DND-41 (cell line): Measurements from ENCODE around the gene IFNA6.
"Not testable (repeated sequence)": the region's sequence is repeated elsewhere in the genome, so short reads cannot be mapped to it uniquely, and the experiment has no call there.

Experiments used
- ATAC-seq: fragments of 200-7000 bp; cut with Tn5 transposase; 3 replicates; pipeline ENCODE4 v1.9.1; 2021; ENCODE audit warnings: low read depth; ENCODE audit not compliant: insufficient read depth
- DNase-seq: peaks from one replicate; pipeline ENCODE4 v3.0.0-alpha.2; 2020
- H2AFZ ChIP-seq: 2 replicates; pipeline ENCODE4 v1.6.0; 2012; ENCODE audit warnings: low read depth, low read length
- H3K27ac ChIP-seq: 2 replicates; pipeline ENCODE4 v1.5.1; 2012; ENCODE audit warnings: low read length, inconsistent platforms
- H3K27me3 ChIP-seq: fragments of 200-600 bp; sonication (generic); 2 replicates; pipeline ENCODE4 v1.6.0; 2012; ENCODE audit warnings: low read length, mild to moderate bottlenecking, inconsistent platforms; ENCODE audit not compliant: insufficient read depth, poor library complexity
- H3K36me3 ChIP-seq: 2 replicates; pipeline ENCODE4 v1.5.1; 2012; ENCODE audit warnings: low read length, inconsistent platforms; ENCODE audit not compliant: insufficient read depth
- H3K4me1 ChIP-seq: 2 replicates; pipeline ENCODE4 v1.5.1; 2012; ENCODE audit warnings: mild to moderate bottlenecking, low read length; ENCODE audit not compliant: insufficient read depth
- H3K4me2 ChIP-seq: 2 replicates; pipeline ENCODE4 v1.6.0; 2012; ENCODE audit warnings: mild to moderate bottlenecking, moderate library complexity, low read length, inconsistent platforms; ENCODE audit not compliant: insufficient read depth
- H3K4me3 ChIP-seq, 2 experiments: fragments of 200-600 bp in 1 of 2; shearing (Covaris generic) in 1 of 2; 2 replicates each; pipeline ENCODE4 v1.5.1; 2012 to 2016; ENCODE audit warnings: inconsistent platforms in 2 of 2, low read length in 2 of 2, mild to moderate bottlenecking in 2 of 2, low read depth in 1 of 2, moderate library complexity in 1 of 2
- H3K79me2 ChIP-seq: 2 replicates; pipeline ENCODE4 v1.6.0; 2012; ENCODE audit warnings: low read length, inconsistent platforms; ENCODE audit not compliant: insufficient read depth
- H3K9ac ChIP-seq: 2 replicates; pipeline ENCODE4 v1.6.0; 2012; ENCODE audit warnings: low read depth, mild to moderate bottlenecking, inconsistent platforms, low read length, moderate library complexity
- H3K9me3 ChIP-seq: 2 replicates; pipeline ENCODE4 v1.5.1; 2012; ENCODE audit warnings: low read length, moderate library complexity, mild to moderate bottlenecking, inconsistent platforms; ENCODE audit not compliant: insufficient read depth, severe bottlenecking
- H4K20me1 ChIP-seq: 2 replicates; pipeline ENCODE4 v1.6.0; 2012; ENCODE audit warnings: low read length; ENCODE audit not compliant: insufficient read depth
- EZH2 ChIP-seq: IDR thresholded peaks from 3 replicates; pipeline ENCODE4 v1.6.1; 2012; ENCODE audit warnings: borderline replicate concordance, low read depth, mild to moderate bottlenecking, moderate library complexity, low read length, inconsistent platforms; ENCODE audit not compliant: severe bottlenecking
- TF ChIP-seq, protein P1 (sequence below): IDR thresholded peaks from 2 replicates; pipeline ENCODE4 v1.5.1; 2012; ENCODE audit warnings: borderline replicate concordance, low read length, moderate library complexity, mild to moderate bottlenecking; ENCODE audit not compliant: poor library complexity, severe bottlenecking; ENCODE audit errors: extremely low read depth

Gene IFNA6

GRCh38 chr9:21383627-21384026, 32.9 kb upstream of the IFNA6 start:
- ATAC-seq: peak; percentile 68
- H3K4me1 ChIP-seq: no peaks in the 10 kb centered on the region; the same call in 1 of the 2 replicates
- no peaks in the 10 kb centered on the region for H3K9me3 ChIP-seq
- peaks cover 14% of the 10 kb centered on the region for H3K27me3 ChIP-seq
- H3K4me2 ChIP-seq: no peak overlapping the region
- H3K36me3 ChIP-seq: no peaks in the 10 kb centered on the region
- TF ChIP-seq, protein P1, sequence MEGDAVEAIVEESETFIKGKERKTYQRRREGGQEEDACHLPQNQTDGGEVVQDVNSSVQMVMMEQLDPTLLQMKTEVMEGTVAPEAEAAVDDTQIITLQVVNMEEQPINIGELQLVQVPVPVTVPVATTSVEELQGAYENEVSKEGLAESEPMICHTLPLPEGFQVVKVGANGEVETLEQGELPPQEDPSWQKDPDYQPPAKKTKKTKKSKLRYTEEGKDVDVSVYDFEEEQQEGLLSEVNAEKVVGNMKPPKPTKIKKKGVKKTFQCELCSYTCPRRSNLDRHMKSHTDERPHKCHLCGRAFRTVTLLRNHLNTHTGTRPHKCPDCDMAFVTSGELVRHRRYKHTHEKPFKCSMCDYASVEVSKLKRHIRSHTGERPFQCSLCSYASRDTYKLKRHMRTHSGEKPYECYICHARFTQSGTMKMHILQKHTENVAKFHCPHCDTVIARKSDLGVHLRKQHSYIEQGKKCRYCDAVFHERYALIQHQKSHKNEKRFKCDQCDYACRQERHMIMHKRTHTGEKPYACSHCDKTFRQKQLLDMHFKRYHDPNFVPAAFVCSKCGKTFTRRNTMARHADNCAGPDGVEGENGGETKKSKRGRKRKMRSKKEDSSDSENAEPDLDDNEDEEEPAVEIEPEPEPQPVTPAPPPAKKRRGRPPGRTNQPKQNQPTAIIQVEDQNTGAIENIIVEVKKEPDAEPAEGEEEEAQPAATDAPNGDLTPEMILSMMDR: no peak
- no peak for TF ChIP-seq EZH2
- H4K20me1 ChIP-seq: no peaks in the 10 kb centered on the region
- no peak overlapping the region for H2AFZ ChIP-seq
- H3K79me2 ChIP-seq: no peaks in the 10 kb centered on the region
- H3K27ac ChIP-seq: no peak overlapping the region
- H3K9ac ChIP-seq: no peak overlapping the region
- no peak overlapping the region for H3K4me3 ChIP-seq
- DNase-seq: peak; percentile 5

DNA sequence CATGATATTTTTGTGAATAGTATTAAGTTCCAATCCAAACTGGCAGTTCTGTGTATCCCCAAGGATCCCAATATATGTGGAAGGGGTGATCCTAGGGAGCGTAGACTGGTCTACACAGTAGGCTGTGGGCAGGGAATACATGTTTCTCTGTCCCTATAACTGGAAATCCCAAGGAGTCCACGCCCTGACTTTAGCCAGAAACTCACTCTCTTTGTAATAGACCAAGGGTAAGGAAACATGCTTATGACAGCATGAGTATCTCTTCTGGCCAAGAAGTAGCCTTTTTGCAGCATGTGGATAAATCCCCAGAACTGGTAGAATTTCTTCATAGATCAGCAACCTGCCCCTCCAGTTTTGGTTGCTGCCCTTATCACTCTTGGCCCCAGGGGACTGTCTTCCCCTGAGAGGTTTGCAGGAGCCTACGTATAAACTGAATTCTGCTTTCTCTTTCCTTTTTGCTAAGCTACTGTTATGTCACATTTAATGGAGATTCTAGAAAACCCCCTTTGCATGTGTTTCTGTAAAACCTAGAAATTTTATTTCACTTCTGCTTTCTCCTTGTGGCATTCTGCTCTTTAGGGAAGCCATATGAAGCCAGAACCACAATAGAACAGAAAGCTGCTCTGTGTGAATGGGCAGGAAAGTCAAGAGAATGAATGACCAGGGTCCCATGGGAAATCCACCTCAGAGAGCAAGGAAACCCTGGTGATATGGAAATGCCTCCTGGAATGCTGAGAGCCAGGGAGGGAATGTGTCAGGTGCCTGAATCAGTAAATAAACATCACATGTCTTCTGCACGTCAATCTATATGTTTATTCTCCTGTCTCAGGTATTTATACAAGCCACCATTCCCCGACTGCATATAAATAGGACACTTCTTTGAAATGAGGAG, 31.0 kb upstream of the IFNA6 start:
- TF ChIP-seq EZH2: no peak
- TF ChIP-seq, protein P1: no peak
- Histone ChIP-seq H3K27ac (no peak overlapping the region), H3K4me3 (no peak overlapping the region), H3K27me3 (peaks cover 15% of the 10 kb centered on the region), H3K9me3 (no peaks in the 10 kb centered on the region), H2AFZ (no peak overlapping the region), H4K20me1 (no peaks in the 10 kb centered on the region), H3K9ac (no peak overlapping the region), H3K36me3 (no peaks in the 10 kb centered on the region), H3K79me2 (no peaks in the 10 kb centered on the region), H3K4me2 (no peak overlapping the region), H3K4me1 (no peaks in the 10 kb centered on the region; the same call in 1 of the 2 replicates)
- ATAC-seq: peak; percentile 66
- peak; percentile 17 for DNase-seq

DNA sequence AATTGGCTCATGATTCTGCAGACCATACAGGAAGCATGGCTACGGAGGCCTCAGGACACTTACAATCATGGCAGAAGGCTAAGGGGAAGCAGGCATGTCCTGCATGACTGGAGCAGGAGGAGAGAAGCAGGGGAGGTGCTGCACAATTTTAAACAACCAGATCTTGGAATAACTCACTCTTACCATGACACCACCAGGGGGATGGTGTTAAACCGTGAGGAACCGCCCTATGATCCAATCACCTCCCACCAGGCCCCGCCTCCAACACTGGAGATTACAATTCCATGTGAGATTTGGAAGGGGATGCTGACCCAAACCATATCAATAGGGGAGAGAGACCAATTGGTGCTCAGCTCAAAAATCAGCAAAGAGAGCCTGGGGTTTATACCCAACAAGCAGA, 20.8 kb upstream of the IFNA6 start:
- not testable (repeated sequence) for H3K79me2 ChIP-seq, H3K4me2 ChIP-seq, ATAC-seq, H3K27ac ChIP-seq, H3K4me3 ChIP-seq, H3K27me3 ChIP-seq, H3K9me3 ChIP-seq, DNase-seq, H2AFZ ChIP-seq, H3K4me1 ChIP-seq, H3K36me3 ChIP-seq, H4K20me1 ChIP-seq, H3K9ac ChIP-seq

GRCh38 chr9:21367957-21368356, 17.3 kb upstream of the IFNA6 start, which contains the start of gene IFNA13:
Gene IFNA13, minus strand, starts transcription at chr9:21368057. Its CDS starts 47 bp downstream, at chr9:21368010.
- no peak within 1 kb of the TSS for H3K27ac ChIP-seq
- no peaks in the 10 kb centered on the region for H3K79me2 ChIP-seq
- no peaks in the 10 kb centered on the region for H4K20me1 ChIP-seq
- H3K4me3 ChIP-seq: no peak within 1 kb of the TSS
- no peaks in the 10 kb centered on the region for H3K9me3 ChIP-seq
- H3K4me2 ChIP-seq: no peak within 1 kb of the TSS
- no peaks in the 10 kb centered on the region for H3K36me3 ChIP-seq
- H2AFZ ChIP-seq: no peak within 1 kb of the TSS
- H3K9ac ChIP-seq: no peak within 1 kb of the TSS
- TF ChIP-seq, protein P1: no peak
- no peak for TF ChIP-seq EZH2
- no peaks in the 10 kb centered on the region for H3K4me1 ChIP-seq
- peaks cover 6% of the 10 kb centered on the region for H3K27me3 ChIP-seq
- no peak for DNase-seq
- no peak for ATAC-seq

GRCh38 chr9:21367169-21367568, 16.5 kb upstream of the IFNA6 start:
- not testable (repeated sequence) for DNase-seq, H3K79me2 ChIP-seq, H3K27me3 ChIP-seq, H2AFZ ChIP-seq, H3K4me1 ChIP-seq, H3K9ac ChIP-seq, H3K27ac ChIP-seq, ATAC-seq, H3K36me3 ChIP-seq, H3K4me2 ChIP-seq, H3K4me3 ChIP-seq, H4K20me1 ChIP-seq, H3K9me3 ChIP-seq
